PC-3 (cell line): Measurements from ENCODE around the gene PNLDC1.

ENCODE experiments used
- EZH2 ChIP-seq: fragments of 300-600 bp; sonication (generic); IDR thresholded peaks from one replicate; pipeline ENCODE4 v1.6.1; 2017; ENCODE audit warnings: antibody characterized with exemption, mild to moderate bottlenecking, low read length; ENCODE audit not compliant: unreplicated experiment
- EZH2phosphoT487 ChIP-seq: fragments of 300-600 bp; sonication (generic); IDR thresholded peaks from 2 replicates; pipeline ENCODE4 v1.6.1; 2018; ENCODE audit warnings: mild to moderate bottlenecking, antibody characterized with exemption, low read length, borderline replicate concordance
- TF ChIP-seq, protein P1 (sequence below): fragments of 300-600 bp; sonication (generic); conservative IDR thresholded peaks from 2 replicates; pipeline ENCODE4 v1.5.1; 2017; ENCODE audit warnings: antibody characterized with exemption, low read depth, mild to moderate bottlenecking, low read length

DNA sequence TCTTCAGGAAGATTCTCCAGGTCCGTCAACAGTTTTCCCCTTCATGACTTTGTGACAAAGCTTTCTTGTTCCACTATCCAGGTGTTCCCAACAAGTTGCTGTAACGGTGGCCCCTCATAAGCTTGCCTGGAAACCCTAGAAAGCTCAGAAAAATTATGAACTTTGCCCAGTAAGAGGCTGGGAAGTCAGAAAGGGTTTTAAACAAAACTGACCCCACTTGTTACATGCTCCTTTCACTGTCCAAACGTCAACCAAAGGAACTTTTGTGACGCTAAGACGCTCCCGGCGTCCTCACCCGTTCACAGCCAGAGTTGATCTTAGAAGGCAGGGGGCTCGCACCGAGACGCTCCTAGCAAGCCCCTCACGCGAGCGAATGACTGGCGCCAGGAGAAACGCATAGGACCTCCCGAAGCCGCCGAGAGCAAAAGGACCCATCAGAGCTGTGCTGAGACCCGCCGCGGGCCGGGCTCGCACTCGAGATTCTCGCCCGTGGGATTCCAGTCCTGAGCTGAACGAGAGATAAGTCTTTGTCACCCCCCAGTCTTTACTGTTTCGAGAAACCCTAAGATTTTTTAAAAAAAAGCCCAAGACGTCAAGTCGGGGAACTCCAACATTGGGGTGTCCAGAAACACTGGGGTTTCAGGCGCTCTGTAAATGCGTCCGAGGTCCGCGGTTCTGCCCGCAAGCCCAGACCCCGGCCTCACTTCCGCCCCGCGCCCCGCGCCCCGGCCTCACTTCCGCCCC lies 38.8 kb upstream of the PNLDC1 start:
- TF ChIP-seq EZH2 (no peak), EZH2phosphoT487 (no peak)
- TF ChIP-seq, protein P1, sequence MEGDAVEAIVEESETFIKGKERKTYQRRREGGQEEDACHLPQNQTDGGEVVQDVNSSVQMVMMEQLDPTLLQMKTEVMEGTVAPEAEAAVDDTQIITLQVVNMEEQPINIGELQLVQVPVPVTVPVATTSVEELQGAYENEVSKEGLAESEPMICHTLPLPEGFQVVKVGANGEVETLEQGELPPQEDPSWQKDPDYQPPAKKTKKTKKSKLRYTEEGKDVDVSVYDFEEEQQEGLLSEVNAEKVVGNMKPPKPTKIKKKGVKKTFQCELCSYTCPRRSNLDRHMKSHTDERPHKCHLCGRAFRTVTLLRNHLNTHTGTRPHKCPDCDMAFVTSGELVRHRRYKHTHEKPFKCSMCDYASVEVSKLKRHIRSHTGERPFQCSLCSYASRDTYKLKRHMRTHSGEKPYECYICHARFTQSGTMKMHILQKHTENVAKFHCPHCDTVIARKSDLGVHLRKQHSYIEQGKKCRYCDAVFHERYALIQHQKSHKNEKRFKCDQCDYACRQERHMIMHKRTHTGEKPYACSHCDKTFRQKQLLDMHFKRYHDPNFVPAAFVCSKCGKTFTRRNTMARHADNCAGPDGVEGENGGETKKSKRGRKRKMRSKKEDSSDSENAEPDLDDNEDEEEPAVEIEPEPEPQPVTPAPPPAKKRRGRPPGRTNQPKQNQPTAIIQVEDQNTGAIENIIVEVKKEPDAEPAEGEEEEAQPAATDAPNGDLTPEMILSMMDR, result no peak
